ENCODE measurements around the gene SLC48A1.

The SLC48A1 gene

GRCh38 chr12:47744778-47745436 is 28.1 kb upstream of the SLC48A1 start:
- DNase-seq, result no peak

DNA sequence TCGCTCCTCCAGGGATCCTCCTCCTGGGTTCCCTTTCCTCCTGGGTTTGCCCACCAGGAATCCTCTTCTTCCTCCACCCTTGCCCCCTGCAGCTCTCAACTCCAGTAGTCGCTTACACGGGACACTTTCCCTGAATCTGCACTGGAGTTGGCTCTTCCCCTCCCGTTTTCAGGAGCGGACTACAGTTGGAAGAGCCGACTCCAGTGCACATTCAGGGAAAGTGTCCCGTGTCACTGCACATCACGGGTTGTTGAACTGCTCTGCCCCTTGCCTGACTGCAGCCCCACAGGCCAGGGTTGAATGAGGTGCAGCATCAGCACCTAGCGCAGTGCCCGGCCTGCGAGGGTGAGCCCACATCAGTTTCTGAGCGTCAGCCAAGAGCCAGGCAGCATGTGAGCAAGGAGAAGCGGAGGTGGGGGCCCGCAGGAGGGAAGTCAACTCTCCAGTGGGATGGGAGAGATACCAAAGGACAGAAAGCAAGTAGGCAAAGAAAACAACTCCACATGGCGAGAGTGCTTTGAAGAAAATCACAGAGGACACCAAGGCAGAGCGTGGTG is 27.5 kb upstream of the SLC48A1 start:
- no peak for DNase-seq

DNA sequence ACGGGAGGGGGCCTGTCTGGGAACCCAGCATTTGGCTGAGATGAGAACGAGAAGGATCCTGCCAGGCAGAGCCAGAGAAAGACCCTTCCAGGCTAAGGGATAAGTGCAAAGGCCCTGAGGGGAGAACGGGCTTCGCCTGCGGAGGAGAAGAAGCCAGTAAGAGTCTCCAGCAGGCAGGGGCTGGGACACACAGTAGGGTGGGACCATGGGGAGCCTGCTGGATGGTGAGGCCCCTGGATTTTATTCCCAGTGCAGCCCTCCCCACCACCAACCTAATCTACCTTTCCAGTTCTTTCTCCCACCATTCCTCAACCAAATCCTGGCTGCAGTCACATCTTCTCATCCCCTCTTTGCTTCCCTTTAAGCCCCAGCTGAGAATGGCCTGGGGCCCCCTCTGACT is 27.0 kb upstream of the SLC48A1 start:
- no peak for DNase-seq

DNA sequence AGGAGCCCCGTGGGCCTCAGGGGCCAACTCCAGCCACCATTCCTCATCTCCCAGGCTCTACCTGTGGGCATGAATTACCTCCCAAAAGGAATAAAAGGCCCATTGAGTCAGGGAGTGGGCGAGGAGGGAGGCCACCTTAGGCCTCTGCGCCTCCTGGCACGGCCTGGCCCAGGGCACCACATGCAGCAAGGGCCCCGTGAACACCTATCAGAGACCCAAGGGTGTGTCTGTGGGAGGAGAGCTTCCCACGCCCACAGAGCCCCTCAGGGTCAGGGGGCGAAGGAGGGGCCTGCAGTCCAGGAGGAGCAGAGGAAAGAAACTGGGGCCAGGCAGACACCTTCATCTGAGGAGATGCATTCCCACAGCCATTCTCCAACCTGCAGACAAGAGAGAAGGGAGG is 26.5 kb upstream of the SLC48A1 start:
- DNase-seq, result no peak

GRCh38 chr12:47747126-47747525 is 25.9 kb upstream of the SLC48A1 start:
- DNase-seq, result no peak

DNA sequence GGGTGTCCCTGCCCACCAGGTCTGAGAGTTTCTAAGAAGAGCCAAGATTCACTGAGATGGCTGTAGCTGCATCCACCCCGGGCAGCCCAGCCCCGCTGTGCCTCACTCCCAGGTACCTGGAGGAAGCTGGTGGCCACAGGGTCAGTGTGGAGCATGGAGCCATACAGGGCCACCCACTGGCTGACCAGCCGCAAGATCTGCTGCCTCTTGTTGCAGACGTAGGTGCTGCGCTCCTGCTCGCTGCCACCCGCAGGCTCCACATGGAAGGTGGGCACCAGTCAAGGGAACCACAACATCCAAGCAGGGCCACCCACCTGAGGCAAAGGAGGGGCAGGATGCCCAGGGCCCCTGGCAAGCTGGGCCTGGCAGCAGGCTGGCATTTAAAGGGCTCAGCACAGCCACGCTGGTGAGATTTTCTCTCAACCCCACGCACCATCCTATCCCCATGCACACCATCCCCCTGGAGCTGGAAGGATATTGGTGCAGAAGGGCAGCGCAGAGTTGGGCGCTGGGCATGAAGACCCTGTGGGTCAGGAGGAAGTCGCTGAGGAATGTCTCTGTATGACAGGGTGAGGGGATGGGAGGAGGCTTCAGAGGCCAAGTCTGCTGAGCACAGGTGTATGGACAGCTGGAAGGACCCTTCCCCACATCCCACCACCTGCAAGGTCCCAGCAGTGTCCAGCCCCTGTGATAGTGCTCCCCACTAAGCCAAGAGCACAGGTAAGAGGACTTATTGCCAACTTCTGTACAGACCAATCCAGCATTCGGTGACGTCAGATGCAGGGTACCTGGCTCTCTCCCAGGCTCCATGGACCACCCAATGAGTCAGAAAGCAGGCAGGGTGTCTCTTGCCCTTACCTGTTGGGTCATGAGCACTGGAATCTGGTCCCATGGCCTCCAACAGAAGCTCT is 25.2 kb upstream of the SLC48A1 start:
- no peak for DNase-seq

DNA sequence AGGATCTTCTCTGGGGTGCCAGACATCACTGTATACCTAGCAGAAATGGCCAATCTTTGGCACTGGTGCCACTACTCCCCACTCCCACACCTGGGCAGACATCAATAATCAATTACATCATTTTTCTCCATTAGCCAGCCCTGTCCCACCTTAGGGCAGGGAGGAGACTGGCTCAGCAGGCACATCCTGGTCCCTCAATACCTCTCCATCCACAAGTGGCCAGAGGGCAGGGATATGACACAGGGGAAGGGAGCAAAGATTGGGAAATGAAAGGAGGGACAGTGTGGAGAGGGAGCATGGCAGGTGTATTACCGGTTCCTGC is 24.6 kb upstream of the SLC48A1 start:
- no peak for DNase-seq

DNA sequence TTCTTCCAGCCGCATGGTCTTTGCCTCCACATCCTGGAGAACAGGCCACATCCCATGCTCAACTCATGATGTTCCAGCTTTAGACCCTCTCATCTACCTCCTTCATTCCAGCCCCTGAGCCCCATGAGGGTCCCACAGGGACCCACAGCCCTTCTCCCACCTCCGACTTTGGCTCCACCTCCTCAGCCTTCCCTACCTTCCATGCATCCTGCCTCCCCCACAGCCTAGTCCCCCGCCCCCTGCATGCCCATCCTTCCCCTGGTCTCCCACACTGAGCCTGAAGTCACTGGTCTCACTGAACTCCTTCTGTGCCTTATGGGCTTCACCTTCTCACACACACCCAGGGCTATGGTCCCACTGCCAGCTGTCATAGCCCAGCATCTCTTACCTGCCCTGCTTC is 24.1 kb upstream of the SLC48A1 start:
- no peak for DNase-seq

GRCh38 chr12:47750229-47750798 is 22.7 kb upstream of the SLC48A1 start:
- DNase-seq, result no peak

DNA sequence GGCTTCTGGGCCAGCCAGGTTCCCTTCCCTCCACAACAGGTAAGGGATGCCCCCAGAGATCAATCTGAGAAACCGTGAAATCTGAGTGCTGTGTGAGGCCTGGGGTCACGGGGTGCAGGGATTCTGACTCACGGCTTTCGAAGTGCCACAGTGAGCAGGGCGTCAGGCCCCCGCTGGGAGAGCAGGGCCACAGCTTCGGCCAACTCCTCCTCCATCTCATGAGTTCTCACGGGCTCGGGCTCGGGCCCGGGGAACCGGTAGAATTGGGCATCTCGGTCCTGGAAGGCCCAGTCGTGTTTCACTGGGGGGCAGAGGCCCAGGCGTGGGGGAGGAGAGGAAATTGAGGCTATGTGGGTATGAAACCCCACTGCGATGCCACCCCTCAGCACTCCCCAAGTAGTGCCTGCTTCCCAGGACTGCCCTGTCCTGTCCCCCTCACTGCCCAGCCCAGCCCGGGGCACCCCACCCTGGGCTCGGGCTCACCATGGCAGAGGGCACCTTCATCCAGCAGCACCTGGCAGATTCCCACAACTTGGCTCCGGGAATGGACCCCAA is 22.0 kb upstream of the SLC48A1 start:
- no peak for DNase-seq

DNA sequence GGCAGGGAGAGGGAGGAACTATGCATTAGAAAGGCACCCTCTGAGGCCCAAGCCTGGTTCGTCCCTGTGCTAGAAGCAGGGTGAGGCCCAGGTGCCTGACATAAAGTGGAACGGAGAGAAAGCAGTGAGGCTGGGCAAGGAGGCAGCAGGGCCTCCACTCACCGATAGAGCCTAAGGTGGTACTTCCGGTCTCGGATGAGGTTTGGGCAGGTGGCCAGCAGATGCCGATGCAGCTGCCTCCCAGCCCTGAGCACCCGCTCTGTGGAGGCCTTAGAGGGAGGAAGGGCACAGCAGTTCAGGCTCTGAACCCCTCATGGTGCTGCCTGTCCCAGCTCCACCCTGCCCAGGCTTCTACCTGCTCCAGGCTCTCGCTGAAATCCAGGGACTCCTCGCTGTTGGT is 21.5 kb upstream of the SLC48A1 start:
- no peak for DNase-seq

DNA sequence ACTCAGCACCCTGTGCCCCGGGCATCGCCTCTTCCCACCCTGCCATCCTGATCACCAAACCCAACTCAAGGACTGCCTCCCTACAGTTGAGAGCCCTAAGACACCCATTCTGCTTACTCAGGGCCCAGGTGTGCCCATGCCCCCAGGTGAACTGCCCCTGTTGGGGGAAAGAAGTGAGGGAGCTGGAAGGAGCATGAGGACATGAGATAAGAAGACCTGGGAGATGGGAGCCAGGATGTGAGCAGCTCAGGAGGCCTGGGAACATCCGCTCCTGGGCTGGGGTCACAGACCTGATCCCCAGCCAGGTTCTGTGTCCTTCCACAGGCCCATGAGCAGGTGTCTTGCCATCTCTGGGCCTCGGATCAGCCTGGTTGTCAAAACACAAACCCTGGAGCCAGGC is 20.9 kb upstream of the SLC48A1 start:
- DNase-seq, result no peak

DNA sequence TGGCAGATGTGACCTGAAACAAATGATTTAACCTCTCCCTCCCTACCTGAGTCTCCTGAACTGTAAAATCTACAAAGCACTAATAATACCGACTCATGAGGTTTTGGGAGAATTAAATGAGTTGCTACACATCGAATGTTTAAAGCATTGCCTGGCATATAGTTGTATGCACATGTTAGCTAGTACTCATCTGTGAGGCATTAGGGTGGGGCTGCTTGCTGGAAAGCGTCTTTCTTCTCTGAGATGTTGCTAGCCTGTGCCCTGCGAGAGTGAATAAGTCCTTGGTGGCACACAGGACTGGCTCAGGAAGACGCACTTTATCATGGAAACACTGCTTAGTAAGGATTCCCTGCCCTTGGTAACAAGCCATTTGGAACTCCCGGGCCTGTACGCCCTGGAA is 20.5 kb upstream of the SLC48A1 start:
- DNase-seq, result no peak

DNA sequence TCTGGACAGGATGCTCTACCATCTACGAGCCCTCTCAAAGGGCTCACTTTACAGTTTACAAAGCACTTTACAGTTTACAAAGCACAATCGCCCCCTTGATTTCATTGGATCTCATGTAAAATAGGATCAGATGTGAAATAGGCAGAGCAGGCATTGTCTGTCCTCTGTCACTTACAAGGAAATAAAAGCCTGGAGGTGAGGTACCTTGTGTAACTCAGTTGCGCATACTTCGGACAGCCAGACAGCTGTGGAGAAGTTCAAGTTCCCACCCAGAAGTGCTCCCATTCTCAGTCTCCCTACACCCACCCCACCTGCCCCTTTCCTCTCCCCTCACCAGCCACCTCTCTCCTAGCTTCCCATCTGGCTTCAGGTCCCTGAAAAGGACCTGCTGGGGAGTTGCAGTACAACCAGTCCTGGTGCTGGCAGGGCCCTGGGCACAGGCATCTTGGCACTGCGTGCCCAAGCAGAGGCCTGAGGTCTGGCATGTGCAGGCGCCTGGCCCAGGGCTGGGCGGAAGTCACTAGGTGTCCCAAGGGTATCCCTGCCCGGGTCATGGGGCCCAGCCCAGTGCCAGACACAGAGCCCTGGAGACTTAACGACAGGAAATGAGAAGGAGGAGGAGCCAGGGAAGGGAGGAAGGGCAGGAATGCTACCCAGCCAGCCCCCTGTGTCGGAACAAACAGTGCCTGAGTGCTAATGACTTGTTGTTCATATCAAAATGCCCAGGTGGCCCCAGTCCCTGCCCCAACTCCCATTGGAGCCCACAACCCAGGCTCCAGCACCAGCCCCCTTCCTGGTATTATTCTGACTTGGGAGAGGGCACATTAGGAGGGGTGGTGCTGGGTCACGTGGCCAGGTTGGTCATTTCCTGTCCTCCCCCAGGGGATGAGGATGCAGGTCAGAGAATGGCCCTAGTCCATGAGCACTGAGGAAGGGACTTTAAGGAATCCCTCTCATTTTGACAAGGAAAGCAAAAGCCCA is 19.7 kb upstream of the SLC48A1 start:
- no peak for DNase-seq

- no peak for DNase-seq
Measured at GRCh38 chr12:47754126-47754525, 18.9 kb upstream of the SLC48A1 start.

DNA sequence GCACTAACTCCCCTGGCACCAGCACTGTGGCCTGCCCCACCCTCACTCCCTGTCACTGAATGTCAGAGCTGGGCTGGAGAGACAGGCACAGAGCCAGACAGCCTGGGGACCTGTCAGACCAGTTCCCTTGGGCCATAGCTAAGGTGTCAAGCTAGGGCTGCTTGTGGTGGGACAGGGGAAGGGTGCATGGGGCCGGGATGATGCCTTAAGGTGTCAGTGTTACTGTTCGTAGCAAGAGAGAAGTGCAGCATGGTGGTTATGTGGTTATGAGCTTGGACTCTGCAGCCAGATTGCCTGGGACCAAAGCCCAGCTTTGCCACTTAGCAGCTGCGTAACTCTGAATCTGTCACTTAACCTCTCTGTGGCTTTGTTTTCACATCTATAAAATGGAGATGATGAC is 18.2 kb upstream of the SLC48A1 start:
- DNase-seq, result no peak

- DNase-seq, result no peak
Measured at GRCh38 chr12:47755655-47756562, 17.1 kb upstream of the SLC48A1 start.

DNA sequence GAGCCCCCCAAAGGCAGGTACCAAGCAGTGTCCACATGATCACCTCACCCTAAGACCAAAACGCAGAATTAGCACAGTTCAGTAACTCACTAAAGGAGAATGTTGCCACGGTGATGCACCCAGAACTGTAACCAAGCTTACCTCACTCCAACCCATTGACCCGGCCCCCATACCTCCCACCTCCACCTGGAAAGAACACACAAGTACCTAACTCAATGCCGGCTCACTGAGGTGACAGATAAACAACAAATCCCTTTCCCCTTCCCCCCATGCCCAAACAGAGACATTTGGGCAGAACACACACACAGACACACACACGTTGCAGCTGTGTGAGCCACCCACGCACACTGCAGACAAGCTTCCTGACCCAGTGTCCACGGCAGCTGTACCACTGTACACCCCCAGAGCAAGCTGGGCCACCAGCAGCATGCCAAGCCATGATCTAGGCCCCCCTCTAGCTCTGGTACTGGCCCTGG is 15.6 kb upstream of the SLC48A1 start:
- no peak for DNase-seq

DNA sequence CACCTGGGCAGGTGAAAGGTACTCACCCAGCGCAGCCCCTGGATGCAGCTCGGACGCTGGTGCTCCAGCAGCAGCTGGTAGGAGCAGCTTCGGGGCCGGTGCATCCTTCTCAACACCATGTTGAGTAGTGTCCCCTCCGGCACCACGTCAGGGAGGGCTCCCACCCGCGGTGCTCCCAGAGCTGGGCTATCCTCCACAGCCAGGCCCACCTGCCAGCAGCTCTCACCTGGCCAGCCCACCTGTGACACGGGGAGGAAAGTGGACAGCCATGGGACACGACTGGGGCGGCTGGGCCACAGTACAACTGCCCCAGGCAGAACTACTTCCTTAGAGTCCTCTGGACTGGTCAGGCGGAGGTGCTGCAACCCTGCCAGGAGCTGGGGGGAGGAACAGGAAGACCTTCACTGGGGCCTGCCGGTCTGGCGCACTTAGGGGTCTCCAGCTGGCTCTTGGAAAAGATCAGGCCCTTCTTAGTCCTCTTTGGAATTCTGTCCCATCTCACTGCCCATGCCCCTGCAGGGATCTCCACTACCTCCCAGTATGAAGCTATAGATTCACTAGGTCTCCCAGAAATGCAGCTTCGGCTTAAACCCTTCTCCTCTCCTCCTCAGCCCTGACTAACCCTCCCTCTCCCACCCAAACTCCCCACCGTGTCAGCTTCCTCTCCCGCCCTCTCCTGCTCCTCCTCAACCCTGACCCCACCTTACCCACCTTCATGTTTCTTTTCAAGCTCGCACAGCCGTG is 15.0 kb upstream of the SLC48A1 start:
- no peak for DNase-seq

DNA sequence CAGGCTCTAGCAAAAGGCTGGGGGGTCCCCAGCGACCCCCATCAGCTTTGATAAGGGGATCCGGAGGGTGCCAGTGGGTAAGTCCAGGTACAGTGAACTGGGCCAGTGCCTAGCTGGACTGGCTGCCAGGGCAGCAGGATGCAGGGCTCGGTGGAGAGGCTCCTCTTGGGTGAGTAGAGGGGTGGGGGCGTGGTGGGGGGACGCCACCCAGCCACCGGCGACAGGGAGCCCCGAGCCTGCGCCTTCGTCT is 14.5 kb upstream of the SLC48A1 start:
- no peak for DNase-seq
